COLO668 (cell line): ENCODE measurements around the gene BEX3.
"Not testable (repeated sequence)": the region's sequence is repeated elsewhere in the genome, so short reads cannot be mapped to it uniquely, and the experiment has no call there.

Source experiments
- DNase-seq: peaks from one replicate; lab custom pipeline; 2025; ENCODE audit not compliant: unreplicated experiment; lab: John Stamatoyannopoulos, UW

Gene BEX3

GRCh38 chrX:103376118-103376978 is at the start of gene BEX3:
BEX3 (plus strand) TSS chrX:103376538; CDS start chrX:103377522, 984 bp downstream.
- peak; percentile 0 for DNase-seq

- DNase-seq, result no peak
Observed at GRCh38 chrX:103329991-103330390, 46.3 kb upstream of the BEX3 start, which contains the start of gene TCEAL7. TCEAL7 (plus strand) TSS chrX:103330239; CDS start chrX:103331404, 1,165 bp downstream.

GRCh38 chrX:103330681-103331288 is 45.6 kb upstream of the BEX3 start:
- DNase-seq, result no peak

- no peak for DNase-seq
Observed at GRCh38 chrX:103338663-103339062, 37.7 kb upstream of the BEX3 start.

- DNase-seq, result peak; percentile 0
Observed at GRCh38 chrX:103343105-103343504, 33.2 kb upstream of the BEX3 start.

GRCh38 chrX:103344606-103345005 is 31.7 kb upstream of the BEX3 start:
- DNase-seq, result no peak

- no peak for DNase-seq
Observed at GRCh38 chrX:103347682-103348397, 28.5 kb upstream of the BEX3 start.

- DNase-seq, result no peak
Observed at GRCh38 chrX:103356130-103356798, 20.1 kb upstream of the BEX3 start, which contains the start of gene TCEAL9. TCEAL9 (plus strand) TSS chrX:103356506; CDS start chrX:103357685, 1,179 bp downstream.

GRCh38 chrX:103356858-103357257 is 19.5 kb upstream of the BEX3 start:
- DNase-seq, result no peak

GRCh38 chrX:103357871-103358270 is 18.5 kb upstream of the BEX3 start:
- DNase-seq, result no peak

GRCh38 chrX:103359605-103360004 is 16.7 kb upstream of the BEX3 start:
- not testable (repeated sequence) for DNase-seq

- no peak for DNase-seq
Observed at GRCh38 chrX:103360092-103360491, 16.2 kb upstream of the BEX3 start.

- no peak for DNase-seq
Observed at GRCh38 chrX:103360916-103361315, 15.4 kb upstream of the BEX3 start.

GRCh38 chrX:103361798-103362197 is 14.5 kb upstream of the BEX3 start:
- no peak for DNase-seq

GRCh38 chrX:103362474-103362873 is 13.9 kb upstream of the BEX3 start:
- no peak for DNase-seq

GRCh38 chrX:103363046-103363445 is 13.3 kb upstream of the BEX3 start:
- DNase-seq, result no peak

- no peak for DNase-seq
Observed at GRCh38 chrX:103367502-103367901, 8.8 kb upstream of the BEX3 start.

GRCh38 chrX:103369479-103369878 is 6.9 kb upstream of the BEX3 start:
- DNase-seq, result no peak

GRCh38 chrX:103372886-103373285 is 3.5 kb upstream of the BEX3 start:
- no peak for DNase-seq

- DNase-seq, result no peak
Observed at GRCh38 chrX:103373581-103373980, 2.8 kb upstream of the BEX3 start.

GRCh38 chrX:103376979-103377324 is 614 bp downstream of the BEX3 start:
- DNase-seq, result no peak
